ENCODE data around the gene CBFA2T3.
"Not testable (repeated sequence)": the region's sequence is repeated elsewhere in the genome, so short reads cannot be mapped to it uniquely, and the experiment has no call there.

Gene CBFA2T3

DNA sequence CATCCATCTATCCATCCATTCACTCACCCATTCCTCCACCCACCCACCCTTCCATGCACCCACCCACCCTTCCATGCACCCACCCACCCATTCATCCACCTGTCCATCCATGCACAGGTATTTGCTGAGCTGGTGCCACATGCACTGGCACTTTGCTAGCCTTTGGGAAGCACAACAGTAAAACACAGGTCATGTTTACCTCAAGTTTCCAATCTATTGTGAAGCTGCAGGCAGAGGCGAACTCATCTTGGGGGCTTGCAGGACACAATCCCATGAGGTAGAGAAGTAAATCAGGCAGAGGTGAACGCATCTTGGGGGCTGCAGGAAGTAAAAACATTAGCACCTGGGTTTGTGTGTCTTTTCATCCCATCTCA is 35.6 kb upstream of the CBFA2T3 start:
- no peak for DNase-seq (ENCODE audit: low read depth)

DNA sequence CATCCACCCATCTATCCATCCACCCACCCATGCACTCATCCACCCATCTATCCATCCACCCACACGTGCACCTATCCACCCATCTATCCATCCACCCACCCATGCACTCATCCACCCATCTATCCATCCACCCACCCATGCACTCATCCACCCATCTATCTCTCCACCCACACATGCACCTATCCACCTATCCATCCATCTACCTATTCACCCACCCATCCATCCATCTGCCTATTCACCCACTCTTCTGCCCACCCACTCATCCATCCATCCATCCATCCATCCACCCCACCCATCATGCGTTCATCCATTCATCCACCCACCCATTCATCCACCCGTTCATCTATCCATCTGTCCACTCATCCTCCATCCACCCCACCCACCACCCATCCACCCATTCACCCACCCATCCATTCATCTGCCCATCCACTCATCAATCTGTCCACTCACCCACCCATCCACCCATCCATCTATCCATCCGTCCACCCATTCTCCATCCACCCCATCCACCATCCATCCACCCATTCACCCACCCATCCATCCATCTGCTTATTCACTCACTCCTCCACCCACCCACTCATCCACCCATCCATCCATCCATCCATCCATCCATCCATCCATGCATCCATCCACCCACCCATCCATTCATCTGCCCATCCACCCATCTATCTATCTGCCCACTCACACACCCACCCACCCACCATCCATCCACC is 35.1 kb upstream of the CBFA2T3 start:
- DNase-seq (ENCODE audit: low read depth), result no peak

DNA sequence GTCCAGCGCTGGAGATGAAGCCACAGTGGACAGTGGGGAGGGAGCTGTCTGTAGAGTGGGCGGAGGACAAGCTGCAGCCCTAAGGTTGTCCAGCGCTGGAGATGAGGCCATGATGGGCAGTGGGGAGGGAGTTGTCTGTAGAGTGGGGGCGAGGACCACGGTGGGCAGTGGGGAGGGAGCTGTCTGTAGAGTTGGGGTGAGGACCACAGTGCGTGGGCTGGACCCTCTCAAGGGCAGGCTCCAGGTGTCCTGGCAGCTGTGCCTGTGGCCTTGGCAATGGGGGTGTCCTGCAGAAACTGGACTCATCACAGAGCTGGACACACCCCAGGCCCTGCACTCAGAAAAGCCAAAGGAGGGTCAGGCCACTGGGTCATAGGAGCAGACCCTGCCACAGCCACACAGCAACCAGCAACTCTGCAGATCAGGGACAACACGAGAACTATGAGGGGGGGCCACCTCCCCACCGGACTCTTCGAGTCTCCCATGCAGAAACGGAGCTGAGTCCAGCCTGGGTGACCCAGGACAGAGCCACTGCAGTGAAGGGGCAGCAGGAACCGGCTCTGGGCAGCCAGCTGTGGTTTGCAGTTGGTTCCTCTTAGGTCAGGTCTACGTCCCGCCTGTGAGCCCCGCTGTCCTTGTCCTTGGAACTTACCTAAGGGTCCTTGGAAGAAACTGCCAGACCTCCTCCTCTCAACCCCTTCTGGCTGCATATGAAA is 33.4 kb upstream of the CBFA2T3 start:
- DNase-seq (ENCODE audit: low read depth), result no peak

DNA sequence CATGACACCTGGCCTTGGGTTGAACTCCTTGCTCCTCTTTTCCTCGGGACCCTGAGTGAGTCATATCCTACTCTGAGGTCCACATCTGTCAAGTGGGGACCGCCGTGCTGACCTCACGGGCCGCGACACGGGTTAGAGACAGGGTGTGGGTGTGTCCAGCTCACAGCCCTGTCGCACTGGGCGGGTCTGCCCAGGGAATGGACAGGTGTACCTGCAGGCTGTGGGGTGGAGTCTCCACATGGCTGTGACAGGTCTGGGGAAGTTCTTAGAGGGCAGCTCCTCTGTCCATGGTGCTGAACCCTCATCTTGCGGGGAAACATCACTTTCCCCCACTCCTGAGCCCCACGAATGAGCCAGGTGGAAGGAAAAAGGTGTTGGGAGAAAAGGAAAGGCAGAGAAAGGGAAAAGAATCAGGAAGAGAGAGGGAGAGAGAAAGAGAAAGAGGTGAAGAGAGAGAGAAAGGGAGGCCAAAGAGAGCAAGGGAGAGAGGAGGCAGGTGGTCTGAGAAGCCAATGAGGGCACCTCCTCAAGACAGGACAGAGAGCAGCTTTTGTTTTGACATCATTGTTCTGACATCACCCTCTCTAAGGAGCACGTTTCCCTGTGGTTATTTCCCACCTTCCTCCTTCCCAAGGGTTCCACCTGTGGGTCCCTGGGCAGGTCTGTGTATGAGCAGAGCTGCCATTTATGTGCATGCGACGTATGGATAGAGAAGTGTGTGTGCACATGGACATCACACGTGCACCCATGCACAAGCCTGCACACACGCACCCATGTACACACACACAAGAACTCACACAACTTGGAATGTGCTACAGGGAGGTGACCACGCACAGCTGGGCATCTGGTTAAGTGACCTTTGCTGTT is 32.6 kb upstream of the CBFA2T3 start:
- DNase-seq (ENCODE audit: low read depth), result no peak

DNA sequence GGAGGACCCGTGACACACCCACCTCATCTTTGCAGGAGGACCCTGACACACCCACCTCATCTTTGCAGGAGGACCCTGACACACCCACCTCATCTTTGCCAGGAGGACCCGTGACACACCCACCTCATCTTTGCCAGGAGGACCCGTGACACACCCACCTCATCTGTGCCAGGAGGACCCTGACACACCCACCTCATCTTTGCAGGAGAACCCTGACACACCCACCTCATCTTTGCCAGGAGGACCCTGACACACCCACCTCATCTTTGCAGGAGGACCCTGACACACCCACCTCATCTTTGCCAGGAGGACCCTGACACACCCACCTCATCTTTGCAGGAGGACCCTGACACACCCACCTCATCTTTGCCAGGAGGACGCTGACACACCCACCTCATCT is 31.8 kb upstream of the CBFA2T3 start:
- DNase-seq (ENCODE audit: low read depth), result not testable (repeated sequence)

DNA sequence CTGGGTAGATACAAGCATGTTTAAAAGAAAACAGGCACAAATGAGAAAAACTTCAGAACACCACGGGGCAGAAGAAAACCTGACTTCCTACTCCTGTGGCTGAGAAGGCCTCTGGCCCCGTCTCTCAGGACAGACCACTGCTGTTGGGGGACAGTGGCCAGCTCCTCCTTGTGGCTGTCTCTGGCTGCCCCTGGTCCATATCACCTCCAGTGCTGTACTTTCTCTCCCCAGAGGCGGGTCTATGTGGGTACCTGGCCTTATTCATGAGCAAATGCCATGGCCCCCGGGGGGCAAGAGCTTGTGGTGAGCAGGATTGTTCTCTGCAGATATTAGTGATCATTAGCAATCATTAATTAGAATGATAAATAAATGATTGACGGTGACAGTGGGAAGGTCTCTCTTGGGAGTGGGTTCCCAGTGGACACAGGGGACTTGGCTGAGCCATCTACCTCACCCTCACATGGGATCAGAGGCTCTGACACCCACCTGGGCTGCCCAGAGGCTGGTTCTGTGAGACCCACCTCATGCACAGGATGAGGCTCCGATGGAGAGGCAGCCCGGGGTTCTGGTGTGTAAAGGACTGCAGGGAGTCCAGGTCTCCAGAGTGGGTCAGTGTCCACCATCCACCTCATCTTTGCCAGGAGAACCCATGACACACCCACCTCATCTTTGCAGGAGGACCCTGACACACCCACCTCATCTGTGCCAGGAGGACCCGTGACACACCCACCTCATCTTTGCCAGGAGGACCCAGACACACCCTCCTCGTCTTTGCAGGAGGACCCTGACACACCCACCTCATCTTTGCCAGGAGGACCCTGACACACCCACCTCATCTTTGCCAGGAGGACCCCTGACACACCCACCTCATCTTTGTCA is 30.6 kb upstream of the CBFA2T3 start:
- no peak for DNase-seq (ENCODE audit: low read depth)

DNA sequence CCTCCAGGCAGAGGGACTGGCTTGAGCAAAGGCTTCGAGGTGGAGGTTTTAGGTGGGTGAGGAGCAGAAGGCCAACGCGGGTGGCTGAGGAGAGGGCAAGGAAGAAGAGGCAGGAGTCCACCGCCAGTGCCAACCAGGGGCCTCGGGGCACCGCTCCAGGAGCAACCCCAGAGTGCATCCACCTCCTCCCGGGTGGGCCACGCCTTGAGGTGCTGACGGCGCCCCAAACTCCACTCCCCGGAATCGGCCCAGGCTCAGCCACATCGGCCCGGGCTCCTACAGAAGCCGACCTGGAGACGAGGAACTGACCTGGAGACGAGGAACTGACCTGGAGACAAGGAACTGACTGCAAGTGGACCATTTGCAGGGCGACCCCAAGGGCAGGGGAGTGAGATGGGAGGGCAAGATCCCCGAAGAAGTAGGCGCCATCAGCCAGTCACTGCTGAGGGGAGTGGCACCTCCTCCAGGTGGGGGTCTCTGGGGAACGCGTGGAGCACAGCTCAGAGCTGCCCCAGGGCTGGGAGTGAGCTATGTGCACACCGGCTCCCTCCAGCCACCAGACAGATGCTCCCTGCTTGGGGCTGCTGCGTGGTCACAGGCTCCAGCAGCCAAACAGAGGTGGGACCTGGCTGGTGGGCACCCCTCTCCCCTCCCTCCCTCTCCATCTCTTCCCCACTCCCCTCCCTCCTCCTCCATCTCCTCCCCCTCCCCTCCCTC is 29.2 kb upstream of the CBFA2T3 start:
- DNase-seq (ENCODE audit: low read depth), result no peak

DNA sequence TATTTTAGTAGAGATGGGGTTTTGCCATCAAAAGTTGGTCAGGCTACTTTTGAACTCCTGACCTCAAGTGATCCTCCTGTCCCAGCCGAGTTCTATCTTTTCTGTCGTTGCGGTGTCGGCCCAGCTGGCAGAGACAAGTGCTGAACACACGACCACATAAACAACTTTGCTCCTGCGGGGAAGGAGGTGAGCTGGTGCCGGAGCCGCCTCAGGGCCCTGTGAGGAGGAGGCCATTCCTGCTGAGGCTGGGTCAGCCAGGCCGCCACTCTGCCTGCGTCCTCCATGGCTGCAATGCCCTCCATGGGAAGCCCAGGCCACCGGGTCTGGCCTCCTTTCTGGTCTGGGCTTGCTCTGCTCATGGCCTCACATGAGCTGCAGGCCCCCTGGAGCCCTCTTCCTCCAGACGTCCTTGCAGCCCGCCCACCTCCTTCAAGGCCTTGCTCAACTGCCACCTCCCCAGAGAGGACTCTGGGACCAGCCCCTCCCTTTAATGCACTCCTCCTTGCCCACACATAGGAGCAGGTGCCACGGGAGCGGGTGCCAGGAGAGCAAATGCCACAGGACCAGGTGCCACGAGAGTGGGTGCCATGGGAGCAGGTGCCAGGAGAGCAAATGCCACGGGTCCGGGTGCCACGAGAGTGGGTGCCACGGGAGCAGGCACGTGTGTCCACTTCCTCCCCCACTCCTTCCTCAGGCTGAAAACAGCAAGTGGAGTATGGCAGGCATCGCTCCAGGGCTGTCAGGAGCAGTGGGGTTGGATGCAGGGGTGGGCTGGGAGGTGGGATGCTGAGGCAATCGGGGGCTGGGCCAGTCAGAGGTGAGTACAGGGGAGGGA is 28.4 kb upstream of the CBFA2T3 start:
- no peak for DNase-seq (ENCODE audit: low read depth)

DNA sequence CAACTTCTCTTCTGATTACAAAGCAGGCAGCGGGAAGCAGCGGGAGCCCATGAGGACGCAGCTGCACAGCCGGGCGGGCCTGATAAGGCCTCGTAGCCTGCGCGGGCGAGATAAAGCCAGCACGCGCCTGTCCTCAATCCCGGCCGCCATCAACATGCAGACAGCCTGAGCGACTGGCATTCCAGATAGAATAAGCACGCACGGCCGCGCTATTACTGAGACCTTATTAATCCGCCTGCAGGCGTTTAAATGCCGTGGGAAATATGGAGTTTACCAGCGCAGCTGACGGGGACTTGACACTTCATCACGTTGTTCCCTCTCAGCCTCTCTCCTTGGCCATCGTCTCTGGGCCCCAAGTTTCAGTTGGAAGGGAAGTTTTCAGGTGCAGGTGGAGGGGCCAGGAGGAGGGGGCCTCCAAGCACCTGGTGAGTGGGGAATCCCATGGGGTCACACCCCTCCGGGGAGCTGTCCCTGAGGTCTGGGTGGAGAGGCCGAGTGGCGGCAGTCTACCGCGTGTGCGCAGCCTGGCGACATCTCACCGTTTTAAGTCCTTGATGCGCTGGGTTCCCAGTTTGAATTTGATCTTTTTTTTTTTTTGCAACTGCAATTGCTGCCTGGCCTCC is 27.3 kb upstream of the CBFA2T3 start:
- DNase-seq (ENCODE audit: low read depth), result no peak

DNA sequence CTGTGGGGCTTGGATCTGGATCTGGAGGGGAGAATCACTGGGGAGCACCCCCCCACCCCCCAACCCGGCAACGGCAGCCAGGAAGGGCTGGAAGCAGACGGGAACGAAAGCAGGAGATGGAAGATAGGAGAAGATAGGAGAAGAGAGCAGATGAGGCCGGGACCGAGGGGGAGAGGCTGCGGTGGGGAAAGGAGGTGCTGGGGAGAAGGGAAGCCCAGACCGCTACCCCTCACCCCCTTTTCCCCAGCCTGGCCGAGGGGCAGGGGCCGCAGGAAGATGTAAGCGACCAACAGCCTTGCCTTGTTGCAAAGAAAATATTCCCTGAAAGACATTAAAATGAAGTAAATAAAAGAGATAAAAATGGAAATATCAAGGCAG is 26.8 kb upstream of the CBFA2T3 start:
- DNase-seq (ENCODE audit: low read depth), result no peak

DNA sequence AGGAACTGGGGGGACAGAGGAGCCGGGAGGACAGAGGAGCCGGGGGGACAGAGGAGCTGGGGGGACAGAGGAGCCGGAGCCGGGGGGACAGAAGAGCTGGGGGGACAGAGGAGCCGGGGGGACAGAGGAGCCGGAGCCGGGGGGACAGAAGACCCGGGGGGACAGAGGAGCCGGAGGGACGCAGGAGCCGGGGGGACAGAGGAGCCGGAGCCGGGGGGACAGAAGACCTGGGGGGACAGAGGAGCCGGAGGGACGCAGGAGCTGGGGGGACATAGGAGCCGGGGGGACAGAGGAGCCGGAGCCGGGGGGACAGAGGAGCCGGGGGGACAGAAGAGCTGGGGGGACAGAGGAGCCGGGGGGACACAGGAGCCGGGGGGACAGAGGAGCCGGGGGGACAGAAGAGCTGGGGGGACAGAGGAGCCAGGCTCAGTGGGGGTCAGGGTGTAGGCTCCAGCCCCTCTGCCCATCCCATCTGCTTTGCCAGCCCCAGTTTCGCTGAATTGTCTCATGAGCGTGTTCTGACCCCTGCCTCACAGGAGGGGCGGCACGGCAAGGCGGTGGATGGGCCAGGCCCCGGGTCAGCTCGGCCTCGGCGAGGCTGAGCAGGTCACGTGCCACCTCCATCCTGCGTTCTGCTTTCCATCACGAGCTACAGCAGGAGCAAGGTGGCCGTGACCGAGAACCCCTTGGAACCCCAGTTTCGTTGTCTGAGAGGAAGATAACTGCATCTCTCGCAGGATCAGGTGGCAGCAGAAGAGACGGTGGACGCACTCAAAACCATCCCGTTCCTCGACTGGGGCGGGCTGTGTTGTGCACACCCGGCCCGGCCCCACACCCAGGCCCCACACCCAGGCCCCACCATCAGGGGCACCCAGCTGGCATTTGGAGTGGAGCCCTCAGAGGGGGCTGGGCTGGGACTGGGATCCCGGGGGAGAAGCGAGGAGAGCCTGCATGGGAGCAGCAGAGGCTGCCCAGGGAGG is 26.1 kb upstream of the CBFA2T3 start:
- no peak for DNase-seq (ENCODE audit: low read depth)

DNA sequence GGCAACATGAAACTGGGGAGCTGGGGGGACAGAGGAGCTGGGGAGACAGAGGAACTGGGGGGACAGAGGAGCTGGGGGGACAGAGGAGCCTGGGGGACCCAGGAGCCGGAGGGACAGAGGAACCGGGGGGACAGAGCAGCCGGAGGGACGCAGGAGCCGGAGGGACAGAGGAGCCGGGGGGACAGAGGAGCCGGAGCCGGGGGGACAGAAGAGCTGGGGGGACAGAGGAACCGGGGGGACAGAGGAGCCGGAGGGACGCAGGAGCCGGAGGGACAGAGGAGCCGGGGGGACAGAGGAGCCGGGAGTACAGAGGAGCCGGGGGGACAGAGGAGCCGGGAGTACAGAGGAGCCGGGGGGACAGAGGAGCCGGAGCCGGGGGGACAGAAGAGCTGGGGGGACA is 25.1 kb upstream of the CBFA2T3 start:
- DNase-seq (ENCODE audit: low read depth), result not testable (repeated sequence)

DNA sequence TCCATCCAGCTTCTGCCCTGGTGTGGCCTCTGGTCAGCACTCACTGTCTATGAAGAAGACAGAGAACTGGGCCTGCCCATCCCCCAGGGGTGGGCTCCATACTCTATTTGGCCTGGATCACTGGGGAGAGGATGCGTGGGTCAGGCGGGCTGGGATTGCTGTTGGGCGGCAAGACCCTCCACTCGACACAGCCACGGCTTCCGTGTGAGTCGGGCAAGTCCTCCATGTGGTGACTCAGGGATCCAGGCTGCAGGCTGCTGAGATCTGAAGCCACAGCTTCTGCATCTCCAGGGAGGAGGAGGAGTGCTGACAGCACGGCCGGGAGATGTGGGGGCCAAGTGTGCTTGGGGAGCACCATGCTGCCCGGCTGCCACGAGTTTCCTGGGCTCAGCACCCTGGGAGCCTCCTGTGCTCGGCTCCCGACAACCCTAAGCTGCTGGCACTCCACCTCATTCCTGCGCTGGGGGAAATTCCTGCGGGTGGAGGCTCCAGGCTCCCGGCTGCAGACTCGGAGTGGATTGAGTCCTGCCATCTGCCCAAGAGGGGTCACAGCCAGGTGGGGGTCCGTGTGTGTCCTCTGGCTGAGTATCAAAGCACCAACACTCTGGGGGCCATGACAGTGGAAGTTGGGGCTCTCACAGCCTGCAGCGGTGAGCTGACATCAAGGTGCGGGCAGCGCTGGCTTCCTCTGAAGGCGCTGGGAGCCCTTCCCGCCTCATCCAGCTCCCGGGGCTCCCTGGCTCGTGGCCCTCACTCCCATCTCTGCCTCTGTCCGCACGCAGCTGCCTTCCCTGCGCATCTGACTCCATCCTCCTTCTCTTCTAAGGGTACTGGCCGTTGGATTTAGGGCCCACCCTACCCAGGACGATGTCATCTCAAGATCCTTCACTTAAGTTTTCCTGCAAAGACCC is 24.4 kb upstream of the CBFA2T3 start:
- DNase-seq (ENCODE audit: low read depth), result no peak

DNA sequence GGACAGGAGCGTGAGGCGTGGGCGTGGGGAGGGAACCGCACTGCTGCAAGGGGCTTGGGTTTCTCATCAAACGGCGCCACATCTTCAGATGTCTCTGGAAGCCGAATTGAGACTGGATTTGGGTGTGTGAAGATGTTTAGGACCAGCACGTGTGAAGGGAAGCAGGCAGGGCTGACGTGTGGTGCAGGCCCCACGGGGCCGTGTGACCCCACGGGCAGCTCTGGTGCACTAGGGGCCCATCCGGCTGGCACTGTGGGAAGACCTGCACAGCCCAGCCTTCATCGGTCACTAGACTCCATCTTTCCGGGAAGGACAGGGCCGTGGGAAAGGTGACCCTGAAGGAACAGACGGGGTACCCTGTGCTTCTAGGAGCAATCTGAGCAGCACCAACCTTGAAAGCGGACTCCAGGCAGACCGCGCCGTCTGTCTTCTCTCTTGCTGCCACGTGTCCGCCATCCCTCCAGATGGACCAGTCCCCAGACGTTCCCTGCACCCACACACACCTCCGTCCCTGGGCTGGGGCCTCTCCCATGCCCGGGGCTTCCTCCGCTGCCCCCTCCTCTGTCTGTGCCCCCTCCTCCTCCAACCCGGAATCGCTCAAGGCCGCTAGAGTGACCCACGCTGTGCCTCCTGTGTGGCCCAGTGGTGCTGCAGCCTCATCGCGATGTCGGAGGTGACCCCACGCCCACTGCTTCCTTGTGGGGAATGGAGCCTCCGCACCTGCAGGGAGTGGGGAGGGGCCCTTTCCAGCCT is 23.4 kb upstream of the CBFA2T3 start:
- no peak for DNase-seq (ENCODE audit: low read depth)

DNA sequence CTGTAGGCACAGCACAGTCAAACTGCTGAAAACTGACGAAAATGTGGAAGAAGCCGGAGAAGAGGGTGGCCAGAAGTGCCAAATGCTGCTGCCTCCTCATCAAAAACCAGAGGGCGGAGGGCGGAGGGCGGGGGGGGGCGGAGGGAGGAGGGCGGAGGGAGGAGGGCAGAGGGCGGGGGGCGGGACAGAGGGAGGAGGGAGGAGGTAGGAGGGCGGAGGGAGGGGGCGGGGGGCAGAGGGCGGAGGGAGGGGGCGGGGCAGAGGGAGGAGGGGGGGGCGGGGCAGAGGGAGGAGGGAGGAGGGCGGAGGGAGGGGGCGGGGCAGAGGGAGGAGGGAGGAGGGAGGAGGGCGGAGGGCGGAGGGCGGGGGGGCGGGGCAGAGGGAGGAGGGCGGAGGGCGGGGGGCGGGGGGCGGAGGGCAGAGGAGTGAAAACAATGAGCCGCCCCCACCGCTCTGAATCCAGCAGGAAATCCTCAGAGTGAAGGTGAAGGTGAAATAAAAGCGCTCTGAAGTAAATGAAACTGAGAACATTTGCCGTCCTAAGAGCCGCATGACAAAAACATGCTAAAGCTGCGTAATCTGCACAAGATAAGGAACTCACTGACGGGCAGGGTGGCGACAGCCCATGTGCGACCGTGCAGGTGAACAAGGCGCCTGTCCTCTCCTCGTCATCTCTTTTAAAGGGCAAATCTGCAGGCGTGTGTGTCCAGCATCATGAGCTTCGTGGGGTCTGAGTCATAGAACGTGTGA is 22.6 kb upstream of the CBFA2T3 start:
- no peak for DNase-seq (ENCODE audit: low read depth)
